Thymus (tissue), 11 donors: ENCODE measurements around the gene CHST1. TPM values are rescaled to one million over a fixed set of nuclear protein-coding genes. Genes with fewer than 3 reads are reported as not detected.

Experiments
- DNase-seq, 9 donors: peaks; one replicate each; pipeline ENCODE4 v3.0.0-alpha.2; 2013; ENCODE audit warnings: low spot score in 9 of 9, low read depth in 6 of 9, missing footprints in 1 of 9
- H3K27ac ChIP-seq, 2 donors: one replicate each; pipeline ENCODE4 v1.5.1; 2013; ENCODE audit warnings: control low read depth in 1 of 2, low read depth in 1 of 2, low read length in 1 of 2, mild to moderate bottlenecking in 1 of 2, moderate library complexity in 1 of 2
- H3K27me3 ChIP-seq, 2 donors: one replicate each; pipeline ENCODE4 v1.5.1; 2013; ENCODE audit warnings: low read length in 1 of 2; ENCODE audit not compliant: control insufficient read depth in 2 of 2, insufficient read depth in 1 of 2
- H3K36me3 ChIP-seq, 2 donors: one replicate each; pipeline ENCODE4 v1.5.1; 2013; ENCODE audit warnings: low read length in 1 of 2, mild to moderate bottlenecking in 1 of 2, moderate library complexity in 1 of 2; ENCODE audit not compliant: control insufficient read depth in 2 of 2, insufficient read depth in 2 of 2
- H3K4me1 ChIP-seq, 2 donors: one replicate each; pipeline ENCODE4 v1.5.1; 2013; ENCODE audit warnings: low read length in 2 of 2; ENCODE audit not compliant: control insufficient read depth in 2 of 2, insufficient read depth in 2 of 2
- H3K4me3 ChIP-seq, 2 donors: one replicate each; pipeline ENCODE4 v1.5.1; 2013; ENCODE audit warnings: low read length in 2 of 2, control low read depth in 1 of 2, mild to moderate bottlenecking in 1 of 2
- H3K9me3 ChIP-seq, 2 donors: one replicate each; pipeline ENCODE4 v1.5.1; 2013; ENCODE audit warnings: low read length in 1 of 2, mild to moderate bottlenecking in 1 of 2; ENCODE audit not compliant: control insufficient read depth in 2 of 2, insufficient read depth in 1 of 2
- WGBS: extraction: QIAGEN DNeasy Blood & Tissue Kit; methylation state at CpG from one replicate; pipeline ENCODE4 v1.1.7; 2013; 5-methylcytosine and 5-hydroxymethylcytosine counted together
- polyA plus RNA-seq: library from polyadenylated mRNA; stranded (reverse); fragments of 200-250 nt; gene quantifications from one replicate; pipeline ENCODE4 v1.2.3, GENCODE V29; 2013
- total RNA-seq: library from RNA; stranded (reverse); fragments of 120-200 nt; gene quantifications from one replicate; pipeline ENCODE4 v1.2.4, GENCODE V29; 2013
- donor health status: healthy.

CHST1 gene
- total and polyA plus RNA-seq, 2 donors = 0.80 to 2.5 TPM

DNA sequence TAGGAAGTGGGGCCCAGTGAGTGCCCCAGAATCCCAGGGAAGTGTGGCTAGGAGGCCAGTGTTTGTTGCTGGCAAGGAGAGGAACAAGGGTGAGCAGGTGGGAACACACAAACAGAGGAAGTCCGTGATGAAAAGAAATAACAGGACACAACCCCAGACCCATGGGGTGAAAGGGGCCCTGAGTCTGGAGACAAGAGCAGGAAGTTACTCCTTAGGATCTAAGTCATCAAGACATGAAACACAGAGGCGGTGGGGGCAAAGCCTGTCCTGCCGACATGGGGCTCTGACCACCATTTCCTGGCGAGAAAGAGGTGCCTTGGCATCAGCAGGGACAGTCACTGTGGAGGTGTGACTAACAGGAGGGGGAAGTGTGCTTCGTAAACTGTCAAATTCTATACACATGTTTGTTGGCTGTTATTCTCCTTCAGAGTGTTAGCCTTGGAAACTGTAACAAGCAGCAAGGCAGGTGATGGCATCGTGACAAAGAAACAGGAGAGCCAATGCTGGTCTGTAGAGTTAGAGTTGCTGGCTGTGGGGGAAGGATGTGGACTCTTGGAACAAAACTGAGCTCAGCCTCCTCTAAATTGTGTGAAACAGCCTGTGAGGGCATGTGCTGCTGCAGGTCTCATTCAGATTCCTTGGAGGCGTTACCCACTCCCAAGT is 21.7 kb downstream of the CHST1 start:
- no peak overlapping the region for H3K27ac ChIP-seq
- H3K4me1 ChIP-seq = no peaks in the 10 kb centered on the region
- DNase-seq = no peak
- peaks cover 0 to 2% of the 10 kb centered on the region in 2 donors for H3K27me3 ChIP-seq
- 38% methylated on average over 7 of the region's 7 CpGs for WGBS
- no peak overlapping the region for H3K4me3 ChIP-seq
- H3K9me3 ChIP-seq = no peaks in the 10 kb centered on the region
- H3K36me3 ChIP-seq = no peaks in the 10 kb centered on the region

DNA sequence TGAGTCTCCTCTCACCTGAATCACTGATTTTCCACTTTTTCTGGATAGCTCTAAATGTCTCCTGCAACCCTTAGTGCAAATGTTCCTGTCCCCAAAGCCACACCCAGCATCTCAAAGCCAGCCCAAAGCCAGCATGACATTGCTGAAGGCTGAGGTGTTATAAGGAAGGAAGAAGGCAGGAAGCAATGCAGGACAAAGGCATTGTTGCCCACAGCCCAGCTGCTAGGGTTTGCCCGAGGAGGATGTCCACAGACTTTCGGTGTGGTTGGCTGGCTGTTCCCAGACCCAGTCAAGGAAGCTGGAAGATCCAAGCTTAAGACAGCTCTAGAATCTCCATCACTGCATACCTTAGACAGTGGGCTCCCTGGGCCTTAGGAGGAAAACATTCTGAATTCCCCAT is 23.5 kb downstream of the CHST1 start:
- Histone ChIP-seq H3K4me1 (no peaks in the 10 kb centered on the region), H3K27me3 (peaks cover 0 to 2% of the 10 kb centered on the region in 2 donors), H3K4me3 (no peak overlapping the region), H3K27ac (no peak overlapping the region), H3K36me3 (no peaks in the 10 kb centered on the region), H3K9me3 (no peaks in the 10 kb centered on the region)
- 9% methylated on average over 2 of the region's 2 CpGs for WGBS
- DNase-seq = no peak

DNA sequence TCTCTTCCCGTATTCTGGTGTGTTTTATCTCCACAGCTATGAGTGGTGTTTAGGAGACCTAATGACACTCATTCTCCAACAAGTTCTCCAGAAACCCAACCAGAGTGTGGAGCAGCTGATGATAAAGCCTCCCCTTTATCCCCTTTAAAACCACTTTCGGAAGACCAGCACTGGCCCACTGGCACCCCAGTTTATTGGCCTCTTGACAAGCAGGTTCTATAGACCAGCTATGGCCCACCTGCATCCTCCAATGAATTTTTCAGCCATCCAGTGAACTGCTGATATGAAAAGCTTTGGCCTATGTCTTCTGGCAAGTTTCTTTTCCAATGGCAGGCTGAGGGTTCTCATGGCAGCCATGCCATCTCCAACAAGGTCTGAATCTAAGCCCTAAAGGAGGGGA is 27.4 kb downstream of the CHST1 start:
- Histone ChIP-seq H3K4me1 (no peaks in the 10 kb centered on the region), H3K4me3 (no peak overlapping the region), H3K9me3 (no peaks in the 10 kb centered on the region), H3K27me3 (no peaks in the 10 kb centered on the region), H3K36me3 (no peaks in the 10 kb centered on the region), H3K27ac (no peak overlapping the region)
- DNase-seq = no peak
- WGBS = 83% methylated on average over 2 of the region's 2 CpGs

DNA sequence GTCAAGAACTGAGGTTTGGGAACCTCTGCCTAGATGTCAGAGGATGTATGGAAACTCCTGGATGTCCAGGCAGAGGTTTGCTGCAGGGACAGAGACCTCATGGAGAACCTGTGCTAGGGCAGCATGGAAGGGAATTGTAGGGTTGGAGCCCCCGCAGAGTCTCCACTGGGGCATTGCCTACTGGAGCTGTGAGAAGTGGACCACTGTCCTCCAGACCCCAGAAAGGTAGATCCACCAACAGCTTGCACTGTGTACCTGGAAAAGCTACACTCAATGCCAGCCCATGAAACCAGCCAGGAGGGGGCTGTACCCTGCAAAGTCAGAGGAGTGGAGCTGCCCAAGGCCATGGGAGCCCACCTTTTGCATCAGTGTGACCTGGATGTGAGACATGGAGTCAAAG is 29.5 kb downstream of the CHST1 start:
- no peaks in the 10 kb centered on the region for H3K27me3 ChIP-seq
- H3K9me3 ChIP-seq = no peaks in the 10 kb centered on the region
- H3K27ac ChIP-seq = no peak overlapping the region
- no peak overlapping the region for H3K4me3 ChIP-seq
- 97% methylated on average over 1 of the region's 1 CpG for WGBS
- no peak for DNase-seq
- no peaks in the 10 kb centered on the region for H3K36me3 ChIP-seq
- no peaks in the 10 kb centered on the region for H3K4me1 ChIP-seq

DNA sequence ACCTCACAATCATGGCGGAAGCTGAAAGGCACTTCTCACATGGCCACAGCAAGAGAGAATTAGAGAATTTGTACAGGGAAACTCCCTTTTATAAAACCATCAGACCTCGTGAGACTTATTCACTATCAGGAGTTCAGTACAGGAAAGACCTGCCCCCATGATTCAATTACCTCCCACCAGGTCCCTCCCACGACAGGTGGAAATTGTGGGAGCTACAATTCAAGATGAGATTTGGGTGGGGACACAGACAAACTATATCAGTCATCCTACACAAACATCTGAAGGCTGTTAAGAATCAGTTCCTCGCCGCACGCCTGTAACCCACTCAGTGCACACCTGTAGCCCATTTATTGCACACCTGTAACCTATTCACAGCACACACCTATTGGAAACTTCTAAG is 39.8 kb downstream of the CHST1 start:
- Histone ChIP-seq H3K4me1 (no peaks in the 10 kb centered on the region), H3K27me3 (peaks cover 0 to 2% of the 10 kb centered on the region in 2 donors), H3K4me3 (no peak overlapping the region), H3K36me3 (no peaks in the 10 kb centered on the region), H3K27ac (no peak overlapping the region), H3K9me3 (peaks cover 2 to 10% of the 10 kb centered on the region in 2 donors)
- no peak for DNase-seq
- 93% methylated on average over 6 of the region's 6 CpGs for WGBS

DNA sequence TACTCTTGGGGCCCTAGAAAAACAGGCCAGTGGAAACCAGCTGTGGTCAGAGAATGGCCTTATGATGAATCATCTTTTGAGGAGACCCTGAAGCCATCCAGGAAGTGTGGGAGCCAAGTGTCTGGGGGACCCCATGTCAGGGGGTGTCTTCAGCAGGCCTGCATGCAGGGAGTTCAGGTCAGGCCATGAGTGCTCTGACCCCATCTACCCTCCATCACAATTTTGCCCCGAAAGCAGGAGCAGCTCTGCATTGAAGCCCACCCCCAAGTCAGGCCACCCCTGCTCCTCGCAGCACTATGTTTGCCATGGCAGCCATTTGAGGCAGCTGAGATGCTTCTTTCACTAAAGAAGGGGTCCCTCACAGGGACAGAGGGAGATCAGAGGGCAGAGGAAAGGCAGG is 41.3 kb downstream of the CHST1 start:
- WGBS = 95% methylated on average over 2 of the region's 2 CpGs
- peaks cover 2 to 17% of the 10 kb centered on the region in 2 donors for H3K9me3 ChIP-seq
- no peaks in the 10 kb centered on the region for H3K36me3 ChIP-seq
- H3K4me3 ChIP-seq = no peak overlapping the region
- no peak for DNase-seq
- H3K27ac ChIP-seq = no peak overlapping the region
- H3K27me3 ChIP-seq = peaks cover 0 to 2% of the 10 kb centered on the region in 2 donors
- H3K4me1 ChIP-seq = no peaks in the 10 kb centered on the region

DNA sequence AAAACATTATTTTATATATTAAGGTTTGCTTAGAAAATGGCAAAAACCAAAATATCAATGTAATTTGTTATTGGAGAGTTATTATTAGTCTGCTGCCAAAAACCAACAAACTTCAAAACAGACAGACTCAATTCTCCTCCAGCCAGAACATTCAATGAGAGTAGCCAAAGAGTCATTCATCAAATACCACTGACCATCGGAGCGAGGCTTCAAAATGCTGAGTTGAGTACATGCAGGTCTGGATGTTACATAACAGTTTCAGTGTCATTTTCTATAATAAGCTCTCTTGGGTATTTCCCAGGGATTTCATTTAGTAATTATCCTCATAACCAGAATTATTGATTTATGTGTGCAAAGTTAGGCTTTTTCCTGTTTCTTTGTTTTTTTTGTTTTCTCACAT is 42.6 kb downstream of the CHST1 start:
- no peak for DNase-seq
- Histone ChIP-seq H3K27me3 (peaks cover 0 to 2% of the 10 kb centered on the region in 2 donors), H3K4me3 (no peak overlapping the region), H3K4me1 (no peaks in the 10 kb centered on the region), H3K36me3 (no peaks in the 10 kb centered on the region), H3K9me3 (peaks cover 2 to 17% of the 10 kb centered on the region in 2 donors), H3K27ac (no peak overlapping the region)
- WGBS = 86% methylated on average over 2 of the region's 2 CpGs

DNA sequence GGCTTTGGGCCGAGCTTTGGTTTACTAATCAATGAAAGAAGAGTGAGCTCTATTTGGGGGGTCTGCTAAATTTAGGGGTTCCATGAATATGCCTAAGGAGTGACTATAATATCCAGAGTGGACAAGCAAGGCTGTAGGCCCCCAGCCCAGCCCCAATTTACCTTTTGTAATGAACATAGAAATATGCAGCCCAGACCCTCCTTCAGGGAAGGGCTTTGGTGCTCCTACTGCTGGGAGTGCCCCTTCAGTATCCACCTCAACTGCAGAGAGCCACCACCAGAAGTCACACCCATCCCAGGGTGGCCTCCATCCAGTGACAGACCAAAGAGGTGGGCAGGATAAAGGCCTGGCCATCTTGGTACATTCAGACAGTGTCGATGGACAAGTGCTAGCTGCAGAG is 43.1 kb downstream of the CHST1 start:
- peaks cover 2 to 17% of the 10 kb centered on the region in 2 donors for H3K9me3 ChIP-seq
- DNase-seq = no peak
- WGBS = 98% methylated on average over 2 of the region's 2 CpGs
- no peaks in the 10 kb centered on the region for H3K27me3 ChIP-seq
- no peak overlapping the region for H3K27ac ChIP-seq
- H3K36me3 ChIP-seq = no peaks in the 10 kb centered on the region
- H3K4me3 ChIP-seq = no peak overlapping the region
- no peaks in the 10 kb centered on the region for H3K4me1 ChIP-seq

DNA sequence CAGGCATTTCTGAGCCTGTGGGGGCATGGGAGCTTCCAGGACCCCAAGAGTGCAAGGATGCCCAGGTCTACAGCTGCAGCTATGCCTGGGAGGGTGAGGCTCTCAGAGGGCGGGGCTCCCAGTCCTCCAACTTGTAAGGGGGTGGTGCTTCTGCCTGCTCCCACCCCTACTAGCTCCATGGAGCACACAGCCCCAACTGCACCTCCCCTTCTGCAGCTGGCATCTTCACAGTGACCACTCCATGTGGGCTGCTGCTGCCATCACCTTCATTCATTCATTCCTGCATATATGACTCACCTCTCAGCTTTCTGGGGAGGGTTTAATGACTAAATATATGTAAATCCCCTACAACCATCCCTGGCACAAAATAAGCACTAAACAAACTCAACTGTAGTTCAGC is 43.8 kb downstream of the CHST1 start:
- Histone ChIP-seq H3K4me3 (no peak overlapping the region), H3K4me1 (no peaks in the 10 kb centered on the region), H3K27me3 (no peaks in the 10 kb centered on the region), H3K36me3 (no peaks in the 10 kb centered on the region), H3K9me3 (peaks cover 2 to 17% of the 10 kb centered on the region in 2 donors), H3K27ac (no peak overlapping the region)
- 69% methylated on average over 1 of the region's 1 CpG for WGBS
- DNase-seq = no peak
